Activated CD4-positive, CD25-positive, alpha-beta regulatory T cell (primary cell): ENCODE measurements around the gene FBXL17.
"Not testable (repeated sequence)": the region's sequence is repeated elsewhere in the genome, so short reads cannot be mapped to it uniquely, and the experiment has no call there.

Experiments used
- DNase-seq, 4 experiments: peaks; one replicate each; lab custom pipeline; 2025; lab: John Stamatoyannopoulos, UW

The FBXL17 gene

GRCh38 chr5:108249095-108249784 is 132.7 kb downstream of the FBXL17 start:
- no peak for DNase-seq

- no peak for DNase-seq
Observed at GRCh38 chr5:108238936-108239887, 142.7 kb downstream of the FBXL17 start.

GRCh38 chr5:108238461-108238860 is 143.4 kb downstream of the FBXL17 start:
- no peak for DNase-seq

- DNase-seq, result no peak
Observed at GRCh38 chr5:108233617-108234155, 148.2 kb downstream of the FBXL17 start.

- DNase-seq, result no peak
Observed at GRCh38 chr5:108232805-108233204, 149.1 kb downstream of the FBXL17 start.

- no peak for DNase-seq
Observed at GRCh38 chr5:108222011-108222410, 159.9 kb downstream of the FBXL17 start.

- no peak for DNase-seq
Observed at GRCh38 chr5:108220834-108221233, 161.1 kb downstream of the FBXL17 start.

GRCh38 chr5:108216890-108217289 is 165.0 kb downstream of the FBXL17 start:
- no peak for DNase-seq

GRCh38 chr5:108214857-108215256 is 167.0 kb downstream of the FBXL17 start:
- no peak for DNase-seq

- DNase-seq, result no peak
Observed at GRCh38 chr5:108212775-108213346, 169.0 kb downstream of the FBXL17 start.

GRCh38 chr5:108206707-108207106 is 175.2 kb downstream of the FBXL17 start:
- DNase-seq, result no peak

GRCh38 chr5:108201721-108202120 is 180.2 kb downstream of the FBXL17 start:
- no peak for DNase-seq

GRCh38 chr5:108196276-108196675 is 185.6 kb downstream of the FBXL17 start:
- no peak for DNase-seq

GRCh38 chr5:108193021-108193795 is 188.7 kb downstream of the FBXL17 start:
- DNase-seq, result no peak

GRCh38 chr5:108184940-108185339 is 197.0 kb downstream of the FBXL17 start:
- DNase-seq, result no peak

GRCh38 chr5:108181975-108182374 is 199.9 kb downstream of the FBXL17 start:
- DNase-seq, result no peak

GRCh38 chr5:108174286-108174685 is 207.6 kb downstream of the FBXL17 start:
- DNase-seq, result no peak

GRCh38 chr5:108171759-108172158 is 210.1 kb downstream of the FBXL17 start:
- no peak for DNase-seq

GRCh38 chr5:108168915-108169314 is 213.0 kb downstream of the FBXL17 start:
- DNase-seq, result no peak

- no peak for DNase-seq
Observed at GRCh38 chr5:108167174-108167573, 214.7 kb downstream of the FBXL17 start.

GRCh38 chr5:108164574-108164973 is 217.3 kb downstream of the FBXL17 start:
- DNase-seq, result no peak

GRCh38 chr5:108152854-108153253 is 229.0 kb downstream of the FBXL17 start:
- DNase-seq, result not testable (repeated sequence)
